Tibial artery (tissue), 4 donors: ENCODE results near the gene LRRC56.
"Not testable (repeated sequence)": the region's sequence is repeated elsewhere in the genome, so short reads cannot be mapped to it uniquely, and the experiment has no call there.

ENCODE experiments used
- DNase-seq, 2 donors: peaks; one replicate each; pipeline ENCODE4 v3.0.0-alpha.2; 2019
- H3K27ac ChIP-seq, 2 donors: fragments of 200-600 bp; sonication (generic) in 1 of 2; 1 replicate in 1 of 2; 2 replicates in 1 of 2; pipeline ENCODE4 v1.5.1; 2018 to 2019; ENCODE audit warnings: mild to moderate bottlenecking in 1 of 2
- H3K27me3 ChIP-seq, 2 donors: fragments of 200-600 bp; sonication (generic) in 1 of 2; one replicate each; pipeline versions ENCODE4 v1.5.1 to v1.6.0; 2016 to 2019
- H3K36me3 ChIP-seq, 3 donors: fragments of 200-600 bp; sonication (generic) in 2 of 3; one replicate each; pipeline ENCODE4 v1.5.1; 2016 to 2019; ENCODE audit warnings: mild to moderate bottlenecking in 2 of 3
- H3K4me1 ChIP-seq, 4 donors: fragments of 200-600 bp; sonication (generic) in 2 of 4; 1 replicate in 3 of 4; 2 replicates in 1 of 4; pipeline ENCODE4 v1.5.1; 2016 to 2019
- H3K4me3 ChIP-seq, 2 donors: fragments of 200-600 bp; sonication (generic) in 1 of 2; 1 replicate in 1 of 2; 2 replicates in 1 of 2; pipeline ENCODE4 v1.5.1; 2018 to 2019; ENCODE audit warnings: mild to moderate bottlenecking in 2 of 2
- H3K9me3 ChIP-seq, 3 donors: fragments of 200-600 bp; sonication (generic) in 1 of 3; one replicate each; pipeline ENCODE4 v1.5.1; 2016 to 2019
- CTCF ChIP-seq, 2 experiments: fragments of 200-600 bp in 1 of 2; fragments of 450-650 bp in 1 of 2; IDR thresholded peaks; one replicate each; pipeline ENCODE4 v1.5.1; 2017 to 2019; ENCODE audit warnings: antibody characterized with exemption in 2 of 2, mild to moderate bottlenecking in 1 of 2, moderate library complexity in 1 of 2
- intact Hi-C: fragments of 100-400 bp; cut with DNase I; formaldehyde crosslinking; loops from one replicate; pipeline ENCODE4 v1.15.0; 2023; ENCODE audit warnings: low total_unique reads

LRRC56 gene

GRCh38 chr11:512761-513595 is 24.3 kb upstream of the LRRC56 start:
- Histone ChIP-seq H3K27ac (no peak overlapping the region), H3K9me3 (peaks cover 0 to 9% (median 0%) of the 10 kb centered on the region in 3 donors), H3K4me1 (peaks cover 0 to 4% (median 2%) of the 10 kb centered on the region in 4 donors), H3K36me3 (peaks cover 5 to 58% (median 26%) of the 10 kb centered on the region in 3 donors), H3K4me3 (no peak overlapping the region), H3K27me3 (no peaks in the 10 kb centered on the region)
- DNase-seq: no peak
- no peak for TF ChIP-seq CTCF (IDR thresholded peaks at IDR 0.05)
- intact Hi-C loops: no loop called here

DNA sequence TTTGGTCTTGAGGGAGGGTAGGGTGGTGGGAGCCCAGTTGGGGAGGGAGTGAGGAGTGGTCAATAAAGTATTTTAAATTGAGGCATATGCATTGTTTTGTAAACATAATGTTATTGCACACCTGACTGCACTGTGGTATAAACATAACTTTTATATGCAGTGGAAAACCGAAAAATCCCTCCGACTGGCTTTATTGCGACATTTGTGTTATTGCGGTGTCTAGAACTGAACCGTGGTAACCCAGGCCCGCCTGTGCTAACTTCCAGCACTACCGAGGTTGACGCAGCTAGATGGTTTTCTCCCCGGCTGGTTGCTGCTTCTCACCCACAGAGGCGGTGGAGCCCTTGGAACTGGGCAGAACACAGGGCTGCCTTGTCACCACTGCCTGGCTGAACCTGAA is 22.7 kb upstream of the LRRC56 start:
- intact Hi-C loops: no loop called here
- H3K9me3 ChIP-seq: peaks cover 0 to 9% (median 0%) of the 10 kb centered on the region in 3 donors
- H3K4me3 ChIP-seq: no peak overlapping the region
- no peak for TF ChIP-seq CTCF (IDR thresholded peaks at IDR 0.05)
- H3K36me3 ChIP-seq: peaks cover 5 to 45% (median 26%) of the 10 kb centered on the region in 3 donors
- no peaks in the 10 kb centered on the region for H3K27me3 ChIP-seq
- peaks cover 0 to 9% (median 3%) of the 10 kb centered on the region in 4 donors for H3K4me1 ChIP-seq
- no peak overlapping the region for H3K27ac ChIP-seq
- no peak for DNase-seq

- DNase-seq: no peak
- no peak overlapping the region for H3K4me3 ChIP-seq
- H3K9me3 ChIP-seq: peaks cover 0 to 9% (median 0%) of the 10 kb centered on the region in 3 donors
- H3K36me3 ChIP-seq: peaks cover 5 to 40% (median 22%) of the 10 kb centered on the region in 3 donors
- H3K27me3 ChIP-seq: no peaks in the 10 kb centered on the region
- TF ChIP-seq CTCF (IDR thresholded peaks at IDR 0.05): no peak
- peaks cover 0 to 9% (median 3%) of the 10 kb centered on the region in 4 donors for H3K4me1 ChIP-seq
- no peak overlapping the region for H3K27ac ChIP-seq
- intact Hi-C loops: no loop called here
Observed at GRCh38 chr11:515131-515530, 22.2 kb upstream of the LRRC56 start.

DNA sequence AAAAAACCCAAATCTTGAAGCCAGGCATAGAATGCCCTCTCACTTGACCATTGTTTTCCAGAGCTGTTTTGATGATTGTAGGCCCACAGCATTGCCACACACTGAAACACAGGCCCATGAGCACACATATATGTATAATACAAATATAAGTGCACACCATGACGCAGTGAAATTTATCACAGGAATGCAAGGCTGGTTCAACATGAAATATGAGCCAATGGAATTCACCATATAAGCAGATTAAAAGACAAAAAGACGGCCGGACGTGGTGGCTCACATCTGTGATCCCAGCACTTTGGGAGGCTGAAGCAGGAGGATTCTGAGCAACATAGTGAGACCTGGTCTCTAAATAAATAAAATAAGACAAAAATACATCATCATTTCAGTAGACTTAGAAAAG is 20.9 kb upstream of the LRRC56 start:
- intact Hi-C loops: no loop called here

DNA sequence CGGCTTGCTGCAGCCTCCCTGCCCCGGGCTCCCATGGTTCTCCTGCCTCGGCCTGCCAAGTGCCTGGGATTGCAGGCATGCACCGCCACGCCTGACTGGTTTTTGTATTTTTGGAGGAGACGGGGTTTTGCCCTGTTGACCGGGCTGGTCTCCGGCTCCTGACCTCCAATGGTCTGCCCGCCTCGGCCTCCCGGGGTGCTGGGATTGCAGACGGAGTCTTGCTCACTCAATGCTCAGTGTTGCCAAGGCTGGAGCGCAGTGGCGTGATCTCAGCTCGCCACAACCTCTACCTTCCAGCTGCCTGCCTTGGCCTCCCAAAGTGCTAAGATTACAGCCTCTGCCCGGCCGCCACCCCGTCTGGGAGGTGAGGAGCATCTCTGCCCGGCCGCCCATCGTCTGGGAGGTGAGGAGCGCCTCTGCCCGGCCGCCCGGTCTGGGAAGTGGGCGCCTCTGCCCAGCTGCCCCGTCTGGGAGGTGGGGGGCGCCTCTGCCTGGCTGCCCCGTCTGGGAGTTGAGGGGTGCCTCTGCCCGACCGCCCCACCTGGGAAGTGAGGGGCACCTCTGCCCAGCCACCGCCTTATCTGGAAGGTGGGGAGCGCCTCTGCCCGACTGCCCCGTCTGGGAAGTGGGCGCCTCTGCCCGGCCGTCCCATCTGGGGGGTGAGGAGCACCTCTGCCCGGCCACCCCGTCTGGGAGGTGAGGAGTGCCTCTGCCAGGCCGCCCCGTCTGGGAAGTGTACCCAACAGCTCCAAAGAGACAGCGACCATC is 20.2 kb upstream of the LRRC56 start:
- Histone ChIP-seq H3K27ac (peak overlapping the region in 1 of 2 donors; percentile 85), H3K36me3 (peaks cover 5 to 23% (median 12%) of the 10 kb centered on the region in 3 donors)
- H3K4me3 ChIP-seq, H3K4me1 ChIP-seq, H3K27me3 ChIP-seq, DNase-seq, H3K9me3 ChIP-seq, intact Hi-C loops: not testable (repeated sequence)

More for the DNA sequence above, 20.9 kb upstream of the LRRC56 start:
- Histone ChIP-seq H3K36me3 (peaks cover 5 to 30% (median 13%) of the 10 kb centered on the region in 3 donors), H3K9me3 (peaks cover 0 to 9% (median 0%) of the 10 kb centered on the region in 3 donors), H3K27ac (no peak overlapping the region), H3K4me1 (peaks cover 0 to 9% (median 3%) of the 10 kb centered on the region in 4 donors), H3K4me3 (no peak overlapping the region), H3K27me3 (no peaks in the 10 kb centered on the region)
- DNase-seq: no peak
- TF ChIP-seq CTCF (IDR thresholded peaks at IDR 0.05): no peak
